Tibial nerve (tissue), 4 donors: ENCODE data around the gene CLIC6. TPM values are rescaled to one million over a fixed set of nuclear protein-coding genes. Genes with fewer than 3 reads are reported as not detected.

ENCODE experiments used
- DNase-seq, 2 donors: peaks; one replicate each; pipeline ENCODE4 v3.0.0-alpha.2; 2019; ENCODE audit warnings: low spot score in 2 of 2
- H3K27ac ChIP-seq, 4 donors: fragments of 200-600 bp; sonication (generic) in 3 of 4; one replicate each; pipeline ENCODE4 v1.5.1; 2017 to 2019; ENCODE audit warnings: mild to moderate bottlenecking in 1 of 4
- H3K27me3 ChIP-seq, 2 donors: fragments of 200-600 bp; sonication (generic) in 1 of 2; one replicate each; pipeline versions ENCODE4 v1.5.1 to v1.6.0; 2017 to 2019
- H3K36me3 ChIP-seq, 3 donors: fragments of 200-600 bp; sonication (generic); one replicate each; pipeline ENCODE4 v1.5.1; 2018 to 2019
- H3K4me1 ChIP-seq, 4 donors: fragments of 200-600 bp; sonication (generic) in 3 of 4; one replicate each; pipeline ENCODE4 v1.5.1; 2017 to 2019
- H3K4me3 ChIP-seq, 4 donors: fragments of 200-600 bp; sonication (generic) in 3 of 4; one replicate each; pipeline ENCODE4 v1.5.1; 2017 to 2019; ENCODE audit warnings: mild to moderate bottlenecking in 1 of 4, moderate library complexity in 1 of 4
- H3K9me3 ChIP-seq, 4 donors: fragments of 200-600 bp; sonication (generic) in 3 of 4; one replicate each; pipeline ENCODE4 v1.5.1; 2017 to 2019
- CTCF ChIP-seq, 5 experiments: fragments of 200-600 bp in 3 of 5; fragments of 450-650 bp in 2 of 5; sonication (generic) in 3 of 5; IDR thresholded peaks; one replicate each; pipeline ENCODE4 v1.5.1; 2016 to 2019; ENCODE audit warnings: antibody characterized with exemption in 5 of 5, mild to moderate bottlenecking in 3 of 5, moderate library complexity in 2 of 5
- EP300 ChIP-seq, 2 donors: sonication (generic); formaldehyde crosslinking; IDR thresholded peaks; one replicate each; pipeline ENCODE4 v1.6.1; 2017; ENCODE audit warnings: antibody characterized with exemption in 2 of 2, mild to moderate bottlenecking in 1 of 2
- POLR2A ChIP-seq, 2 donors: fragments of 450-650 bp; IDR thresholded peaks; one replicate each; pipeline ENCODE4 v1.6.1; 2017; ENCODE audit warnings: antibody characterized with exemption in 2 of 2, mild to moderate bottlenecking in 2 of 2, moderate library complexity in 2 of 2
- WGBS, 2 donors: methylation state at CpG; one replicate each; pipeline ENCODE4 v1.1.5; 2018; 5-methylcytosine and 5-hydroxymethylcytosine counted together
- total RNA-seq, 4 donors: library from RNA; depleted of rRNA; stranded (reverse); fragments of >200 nt; gene quantifications; one replicate each; pipeline ENCODE4 v1.1.0, GENCODE V29; 2016

Gene CLIC6
- total RNA-seq, 4 donors from 2014 or later = 3.3 to 11.6 (median 7.0) TPM

DNA sequence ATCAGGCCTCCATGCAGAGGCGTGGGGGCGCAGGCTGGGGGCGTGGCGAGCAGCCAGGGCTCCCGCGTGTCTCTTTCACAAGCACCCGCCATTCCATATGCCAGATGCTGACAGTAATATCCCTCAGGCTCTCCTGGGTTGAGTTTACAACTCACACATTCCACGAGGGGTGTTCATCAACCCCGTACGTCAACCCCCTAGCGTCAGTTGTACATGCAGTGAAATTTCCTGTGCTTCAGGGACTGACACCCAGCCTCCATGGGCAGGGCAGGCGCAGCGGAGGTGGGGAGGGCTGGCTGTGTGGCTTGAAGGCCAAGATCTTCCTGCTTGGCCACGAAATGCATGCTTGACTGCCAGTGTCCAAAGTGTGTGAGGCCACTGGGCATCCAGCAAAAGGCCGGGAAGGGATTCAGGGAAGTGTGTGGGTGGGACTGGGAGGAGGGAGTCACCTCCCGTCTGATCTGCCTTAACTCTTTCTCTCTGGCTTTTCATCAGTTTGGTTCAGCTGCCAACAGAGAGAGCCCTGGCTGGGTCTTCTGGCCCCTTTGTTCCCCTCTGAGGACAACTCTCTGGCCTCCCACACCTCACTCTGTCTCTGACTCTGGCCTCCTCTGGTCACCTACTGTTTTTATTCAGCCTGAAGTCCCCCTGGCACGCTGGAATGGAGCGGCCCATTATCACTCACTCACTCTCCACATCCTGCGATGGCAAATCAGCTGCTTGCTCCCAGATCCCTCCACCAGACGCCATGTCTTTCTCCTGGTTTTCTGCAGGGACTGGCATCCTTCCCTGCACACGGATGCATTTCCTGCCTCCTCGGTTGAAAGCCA lies 33.8 kb downstream of the CLIC6 start:
- 67 to 72% methylated on average over 18 to 22 of the region's 22 CpGs for WGBS, 2 donors
- H3K4me3 ChIP-seq = no peak overlapping the region
- H3K27ac ChIP-seq = peak overlapping the region in 2 of 4 donors; percentile 70 to 80
- H3K9me3 ChIP-seq = no peaks in the 10 kb centered on the region
- peaks cover 0 to 30% (median 0%) of the 10 kb centered on the region in 4 donors for H3K4me1 ChIP-seq
- H3K36me3 ChIP-seq = no peaks in the 10 kb centered on the region
- peak in 1 of 2 donors; percentile 45 for DNase-seq
- peak in 1 of 2 donors; percentile 54 for TF ChIP-seq EP300 (IDR thresholded peaks at IDR 0.05)
- TF ChIP-seq CTCF (IDR thresholded peaks at IDR 0.05) = no peak
- no peaks in the 10 kb centered on the region for H3K27me3 ChIP-seq

DNA sequence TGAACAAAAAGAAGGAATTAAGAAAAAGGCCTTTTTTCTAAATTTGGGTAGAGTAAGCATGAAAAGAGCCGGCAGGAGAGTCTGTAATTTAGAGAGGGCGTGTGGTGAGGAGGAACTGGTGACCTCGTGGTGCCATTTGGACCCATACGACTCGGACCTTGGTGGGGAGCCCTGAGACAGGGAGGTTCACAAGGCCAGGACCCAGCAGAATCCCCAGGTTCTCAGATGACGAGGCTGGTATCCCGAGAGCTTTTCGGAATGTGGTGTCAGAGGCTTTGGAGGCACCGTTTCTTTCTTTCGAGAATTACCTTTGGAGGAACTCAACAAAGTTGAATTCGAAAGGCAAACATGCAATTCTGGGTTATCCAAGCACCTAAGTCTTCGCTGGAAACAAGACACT lies 34.8 kb downstream of the CLIC6 start:
- Histone ChIP-seq H3K36me3 (no peaks in the 10 kb centered on the region), H3K4me1 (peaks cover 0 to 30% (median 0%) of the 10 kb centered on the region in 4 donors), H3K27me3 (no peaks in the 10 kb centered on the region), H3K4me3 (no peak overlapping the region), H3K27ac (peak overlapping the region in 2 of 4 donors; percentile 70 to 80), H3K9me3 (no peaks in the 10 kb centered on the region)
- no peak for DNase-seq
- no peak for TF ChIP-seq CTCF (IDR thresholded peaks at IDR 0.05)
- TF ChIP-seq EP300 (IDR thresholded peaks at IDR 0.05) = no peak
- TF ChIP-seq POLR2A (IDR thresholded peaks at IDR 0.05) = no peak
- 85 to 89% methylated on average over 12 of the region's 12 CpGs for whole genome bisulfite sequencing, 2 donors

- H3K4me1 ChIP-seq = peaks cover 0 to 30% (median 0%) of the 10 kb centered on the region in 4 donors
- H3K27ac ChIP-seq = peak overlapping the region in 2 of 4 donors; percentile 70 to 80
- 61 to 66% methylated on average over 7 of the region's 7 CpGs for WGBS, 2 donors
- no peaks in the 10 kb centered on the region for H3K9me3 ChIP-seq
- H3K4me3 ChIP-seq = no peak overlapping the region
- TF ChIP-seq EP300 (IDR thresholded peaks at IDR 0.05) = peak in 1 of 2 donors; percentile 79
- TF ChIP-seq CTCF (IDR thresholded peaks at IDR 0.05) = no peak
- no peak for TF ChIP-seq POLR2A (IDR thresholded peaks at IDR 0.05)
- peak in 1 of 2 donors; percentile 38 for DNase-seq
- H3K36me3 ChIP-seq = no peaks in the 10 kb centered on the region
- no peaks in the 10 kb centered on the region for H3K27me3 ChIP-seq
These were observed 35.3 kb downstream of the CLIC6 start for GRCh38 chr21:34704119-34704518.

DNA sequence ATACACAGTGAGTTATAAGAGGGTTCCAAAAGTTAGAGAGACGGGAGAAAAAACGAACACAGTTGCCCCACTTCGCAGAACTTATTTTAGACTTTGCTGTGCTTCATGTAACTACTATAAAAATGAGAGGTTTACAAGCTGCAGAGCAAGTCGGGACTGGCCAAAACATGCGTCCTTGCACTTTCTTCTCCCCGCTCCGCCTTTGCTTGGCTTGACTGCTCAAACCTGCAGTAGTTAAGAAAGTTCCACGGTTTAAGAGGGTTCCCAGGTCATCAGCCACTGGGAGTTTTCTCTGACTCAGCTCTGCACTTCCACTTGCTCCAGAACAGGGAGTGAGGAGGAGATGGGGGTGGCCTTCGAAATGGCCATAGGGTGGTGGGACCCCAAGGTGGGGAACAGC lies 36.2 kb downstream of the CLIC6 start:
- 70 to 88% methylated on average over 9 of the region's 9 CpGs for WGBS, 2 donors
- H3K4me1 ChIP-seq = peaks cover 0 to 30% (median 0%) of the 10 kb centered on the region in 4 donors
- no peaks in the 10 kb centered on the region for H3K36me3 ChIP-seq
- H3K27me3 ChIP-seq = no peaks in the 10 kb centered on the region
- TF ChIP-seq EP300 (IDR thresholded peaks at IDR 0.05) = no peak
- TF ChIP-seq POLR2A (IDR thresholded peaks at IDR 0.05) = no peak
- no peak for TF ChIP-seq CTCF (IDR thresholded peaks at IDR 0.05)
- no peaks in the 10 kb centered on the region for H3K9me3 ChIP-seq
- H3K27ac ChIP-seq = peak overlapping the region in 1 of 4 donors; percentile 80
- no peak overlapping the region for H3K4me3 ChIP-seq
- DNase-seq = no peak

- Histone ChIP-seq H3K27ac (no peak overlapping the region), H3K36me3 (no peaks in the 10 kb centered on the region), H3K4me1 (peaks cover 0 to 30% (median 0%) of the 10 kb centered on the region in 4 donors), H3K4me3 (no peak overlapping the region), H3K9me3 (no peaks in the 10 kb centered on the region), H3K27me3 (no peaks in the 10 kb centered on the region)
- DNase-seq = no peak
- 86 to 93% methylated on average over 4 of the region's 4 CpGs for WGBS, 2 donors
- TF ChIP-seq POLR2A (IDR thresholded peaks at IDR 0.05) (no peak), EP300 (IDR thresholded peaks at IDR 0.05) (no peak), CTCF (IDR thresholded peaks at IDR 0.05) (no peak)
These were observed 37.5 kb downstream of the CLIC6 start for GRCh38 chr21:34706337-34706736.
